HCT116 (cell line): ENCODE data around the gene EGFL6. TPM values are rescaled to one million over a fixed set of nuclear protein-coding genes. Genes with fewer than 3 reads are reported as not detected.

Source experiments
- ATAC-seq: fragments of 200-7000 bp; cut with Tn5 transposase; 2 replicates; pipeline ENCODE4 v1.9.1; 2020; ENCODE audit warnings: mild to moderate bottlenecking, moderate library complexity
- BruUV-seq: library from RNA; stranded (reverse); fragments of 400-500 nt; replicated peaks from 2 replicates; lab custom pipeline; 2021; lab: Mats Ljungman, UMichigan
- CTCF ChIA-PET: fragments of 300-600 bp; sonication (Branson Sonifier 250); formaldehyde crosslinking; loops from one replicate; lab custom pipeline; 2021; ENCODE audit warnings: antibody characterized with exemption; lab: Charles Lee
- POLR2A ChIA-PET: fragments of 300-600, 350-600 bp; sonication (Branson Sonifier 250); formaldehyde crosslinking; loops from one replicate; lab custom pipeline; 2021; ENCODE audit warnings: antibody characterized with exemption; lab: Charles Lee
- RAD21 ChIA-PET, 2 experiments: fragments of 300-600 bp; sonication (Branson Sonifier 250); formaldehyde crosslinking; loops; one replicate each; lab custom pipeline; 2023; ENCODE audit warnings: low total read pairs in 2 of 2; ENCODE audit not compliant: uncharacterized antibody in 2 of 2, unreplicated experiment in 2 of 2, low non-redundant PET in 1 of 2; lab: Charles Lee
- DNase-seq: peaks from one replicate; pipeline ENCODE4 v3.0.0-alpha.2; 2010; ENCODE audit warnings: low read depth, low spot score
- H2AFZ ChIP-seq: fragments of 200-600 bp; shearing (Covaris generic), sonication (generic); 2 replicates; pipeline ENCODE4 v1.6.1; 2017; ENCODE audit warnings: low read depth, mixed run types, mixed read lengths, antibody characterized with exemption, low read length; ENCODE audit not compliant: poor library complexity, severe bottlenecking
- H3K27ac ChIP-seq: 2 replicates; pipeline ENCODE4 v1.5.1; 2012; ENCODE audit warnings: low read depth, low read length
- H3K27me3 ChIP-seq: fragments of 200-600 bp; sonication (generic); 2 replicates; pipeline ENCODE4 v1.6.1; 2016; ENCODE audit warnings: mixed run types, low read length, mixed read lengths; ENCODE audit not compliant: insufficient read depth
- H3K36me3 ChIP-seq, 2 experiments: fragments of 200-500 bp in 1 of 2; fragments of 200-600 bp in 1 of 2; sonication (Bioruptor generic) in 1 of 2; sonication (generic) in 1 of 2; 2 replicates each; pipeline versions ENCODE4 v1.5.1 to v1.6.1; 2014 to 2016; ENCODE audit warnings: low read length in 2 of 2, inconsistent platforms in 1 of 2, mixed read lengths in 1 of 2, mixed run types in 1 of 2; ENCODE audit not compliant: insufficient read depth in 2 of 2, control insufficient read depth in 1 of 2
- H3K4me1 ChIP-seq, 2 experiments: fragments of 200-600 bp in 1 of 2; sonication (generic) in 1 of 2; 2 replicates each; pipeline versions ENCODE4 v1.5.1 to v1.6.1; 2012 to 2017; ENCODE audit warnings: low read length in 2 of 2, inconsistent platforms in 1 of 2, mild to moderate bottlenecking in 1 of 2, mixed read lengths in 1 of 2, mixed run types in 1 of 2, moderate library complexity in 1 of 2; ENCODE audit not compliant: insufficient read depth in 2 of 2, control insufficient read depth in 1 of 2
- H3K4me2 ChIP-seq: fragments of 200-600 bp; sonication (generic); 2 replicates; pipeline ENCODE4 v1.6.1; 2017; ENCODE audit warnings: mixed run types, low read length, mixed read lengths
- H3K4me3 ChIP-seq, 2 experiments: fragments of 200-600 bp in 1 of 2; sonication (generic) in 1 of 2; replicated peaks in 1 of 2; 2 replicates each; pipeline ENCODE4 v1.5.1; 2011 to 2016; ENCODE audit warnings: low read length in 2 of 2, control low read depth in 1 of 2, low read depth in 1 of 2, mild to moderate bottlenecking in 1 of 2, mixed read lengths in 1 of 2, mixed run types in 1 of 2
- H3K79me2 ChIP-seq: fragments of 200-600 bp; sonication (generic); 2 replicates; pipeline ENCODE4 v1.6.1; 2017; ENCODE audit warnings: mild to moderate bottlenecking, mixed run types, low read length, moderate library complexity, mixed read lengths; ENCODE audit not compliant: insufficient read depth
- H3K9ac ChIP-seq: fragments of 200-600 bp; sonication (generic); 2 replicates; pipeline ENCODE4 v1.6.1; 2016; ENCODE audit warnings: low read length, mixed read lengths
- H3K9me2 ChIP-seq: fragments of 200-600 bp; sonication (generic), shearing (Covaris generic); 2 replicates; pipeline ENCODE4 v1.6.1; 2017; ENCODE audit warnings: mixed run types, mild to moderate bottlenecking, moderate library complexity; ENCODE audit not compliant: insufficient read depth
- H3K9me3 ChIP-seq, 2 experiments: fragments of 200-500 bp in 1 of 2; fragments of 200-600 bp in 1 of 2; sonication (Bioruptor generic) in 1 of 2; sonication (generic) in 1 of 2; 2 replicates each; pipeline ENCODE4 v1.6.1; 2014 to 2017; ENCODE audit warnings: low read length in 2 of 2, mixed read lengths in 2 of 2, inconsistent platforms in 1 of 2, low read depth in 1 of 2, mild to moderate bottlenecking in 1 of 2, mixed run types in 1 of 2, moderate library complexity in 1 of 2; ENCODE audit not compliant: control insufficient read depth in 1 of 2, insufficient read depth in 1 of 2
- H4K20me1 ChIP-seq: fragments of 200-600 bp; sonication (generic), shearing (Covaris generic); 2 replicates; pipeline ENCODE4 v1.6.1; 2017; ENCODE audit warnings: mixed run types, mild to moderate bottlenecking, moderate library complexity; ENCODE audit not compliant: insufficient read depth
- CBX3 ChIP-seq: IDR thresholded peaks from 2 replicates; pipeline ENCODE4 v1.6.1; 2012; ENCODE audit warnings: low read depth
- CEBPB ChIP-seq: IDR thresholded peaks from 2 replicates; pipeline ENCODE4 v1.6.1; 2012; ENCODE audit warnings: low read depth
- CTCF ChIP-seq, 3 experiments: fragments of 200-600 bp in 1 of 3; sonication (generic) in 1 of 3; IDR thresholded peaks in 2 of 3; conservative IDR thresholded peaks in 1 of 3; 2 replicates each; pipeline ENCODE4 v1.5.1; 2012 to 2017; ENCODE audit warnings: low read depth in 2 of 3, low read length in 2 of 3, antibody characterized with exemption in 1 of 3, borderline replicate concordance in 1 of 3, control low read depth in 1 of 3, mild to moderate bottlenecking in 1 of 3, mixed read lengths in 1 of 3, mixed run types in 1 of 3, moderate library complexity in 1 of 3; ENCODE audit not compliant: insufficient read depth in 1 of 3
- EGR1 ChIP-seq: IDR thresholded peaks from 2 replicates; pipeline ENCODE4 v1.6.1; 2012; ENCODE audit warnings: low read depth
- ELF1 ChIP-seq: IDR thresholded peaks from 2 replicates; pipeline ENCODE4 v1.6.1; 2012; ENCODE audit warnings: low read depth, borderline replicate concordance
- EZH2 ChIP-seq: fragments of 200-600 bp; sonication (generic); IDR thresholded peaks from 2 replicates; pipeline ENCODE4 v1.6.1; 2017; ENCODE audit warnings: antibody characterized with exemption, mixed run types
- EZH2phosphoT487 ChIP-seq: fragments of 200-600 bp; IDR thresholded peaks from 2 replicates; pipeline ENCODE4 v1.6.1; 2018; ENCODE audit warnings: antibody characterized with exemption, borderline replicate concordance
- JUND ChIP-seq: IDR thresholded peaks from 2 replicates; pipeline ENCODE4 v1.6.1; 2012
- MAX ChIP-seq: IDR thresholded peaks from 2 replicates; pipeline ENCODE4 v1.6.1; 2012
- POLR2AphosphoS5 ChIP-seq: IDR thresholded peaks from 2 replicates; pipeline ENCODE4 v1.6.1; 2011; ENCODE audit warnings: mild to moderate bottlenecking, low read depth, low read length, moderate library complexity
- RAD21 ChIP-seq: IDR thresholded peaks from 2 replicates; pipeline ENCODE4 v1.6.1; 2012; ENCODE audit warnings: low read depth, mild to moderate bottlenecking
- REST ChIP-seq: IDR thresholded peaks from 2 replicates; pipeline ENCODE4 v1.6.1; 2012; ENCODE audit warnings: low read depth
- SRF ChIP-seq: IDR thresholded peaks from 2 replicates; pipeline ENCODE4 v1.6.1; 2012; ENCODE audit warnings: low read depth
- YY1 ChIP-seq: IDR thresholded peaks from 2 replicates; pipeline ENCODE4 v1.6.1; 2011; ENCODE audit warnings: low read length, low read depth, moderate library complexity, mild to moderate bottlenecking; ENCODE audit not compliant: insufficient replicate concordance; ENCODE audit errors: extremely low read depth
- ZFX ChIP-seq: fragments of 450-650 bp; IDR thresholded peaks from 2 replicates; pipeline ENCODE4 v1.6.1; 2017
- ZNF274 ChIP-seq: fragments of 200-500 bp; sonication (Bioruptor generic); IDR thresholded peaks from 2 replicates; pipeline ENCODE4 v1.6.1; 2014; ENCODE audit warnings: mild to moderate bottlenecking, low read depth, low read length, inconsistent platforms
- intact Hi-C: fragments of 100-400 bp; cut with micrococcal nuclease; formaldehyde crosslinking; loops from 2 replicates; pipeline ENCODE4 v1.10.0; 2022
- total RNA-seq: library from RNA; stranded (reverse); gene quantifications from one replicate; pipeline ENCODE4 v1.2.1, GENCODE V29; 2021; ENCODE audit not compliant: unreplicated experiment

EGFL6 gene
- total RNA-seq, 1 experiment from 2014 or later, result not detected

GRCh38 chrX:13667919-13668318 lies 98.5 kb downstream of the EGFL6 start:
- no peak for TF ChIP-seq EZH2phosphoT487
- no peak for TF ChIP-seq EZH2
- TF ChIP-seq POLR2AphosphoS5, result no peak
- TF ChIP-seq EGR1, result no peak
- TF ChIP-seq CTCF (IDR thresholded peaks at IDR 0.05 in 2 of 3, conservative IDR thresholded peaks at IDR 0.05 in 1 of 3; ENCODE audit: borderline replicate concordance in 1 of 3, insufficient read depth in 1 of 3, low read depth in 2 of 3, low read length in 2 of 3), result no peak
- TF ChIP-seq ZNF274, result no peak
- no peak for TF ChIP-seq CEBPB
- TF ChIP-seq JUND, result no peak
- no peak for TF ChIP-seq YY1
- TF ChIP-seq REST, result no peak
- no peak for TF ChIP-seq RAD21
- no peak for TF ChIP-seq ZFX
- TF ChIP-seq ELF1, result no peak
- no peak for TF ChIP-seq CBX3
- TF ChIP-seq SRF, result no peak
- TF ChIP-seq MAX, result no peak
- DNase-seq (no peak), ATAC-seq (no peak)
- Histone ChIP-seq H3K4me3 (no peak overlapping the region), H3K36me3 (no peaks in the 10 kb centered on the region), H3K9ac (no peak overlapping the region), H2AFZ (no peak overlapping the region), H3K4me2 (no peak overlapping the region), H3K9me3 (no peaks in the 10 kb centered on the region), H3K79me2 (no peaks in the 10 kb centered on the region), H3K4me1 (peaks cover 9 to 28% of the 10 kb centered on the region in 2 experiments), H3K27ac (no peak overlapping the region), H3K9me2 (no peaks in the 10 kb centered on the region), H3K27me3 (no peaks in the 10 kb centered on the region), H4K20me1 (no peaks in the 10 kb centered on the region)
- intact Hi-C loops, result no loop called here
- BruUV-seq, result no TSS peak
- ChIA-PET CTCF (no interaction called here), RAD21 (no interaction called here), POLR2A (no interaction called here)
